Endothelial cell of umbilical vein (primary cell): Measurements from ENCODE around the gene NSD1. TPM values are rescaled to one million over a fixed set of nuclear protein-coding genes. Genes with fewer than 3 reads are reported as not detected.

Experiments
- BruUV-seq: library from RNA; stranded (reverse); fragments of 400-500 nt; replicated peaks from 2 replicates; lab custom pipeline; 2021; lab: Mats Ljungman, UMichigan
- CTCF ChIA-PET: fragments of 300-600, 350-600 bp; sonication (Branson Sonifier 250); formaldehyde crosslinking; loops from one replicate; lab custom pipeline; 2021; ENCODE audit warnings: antibody characterized with exemption, inconsistent platforms; lab: Charles Lee
- POLR2A ChIA-PET: fragments of 300-600, 350-600 bp; sonication (Branson Sonifier 250); formaldehyde crosslinking; loops from one replicate; lab custom pipeline; 2021; ENCODE audit warnings: antibody characterized with exemption, inconsistent platforms; lab: Charles Lee
- DNase-seq: peaks from one replicate; pipeline ENCODE4 v3.0.0-alpha.2; 2011; ENCODE audit warnings: low read depth, low spot score
- FAIRE-seq: peaks from 2 replicates; lab custom pipeline; 2011; peaks lifted over from hg19 to GRCh38; lab: Jason Lieb, UNC
- H2AFZ ChIP-seq: 2 replicates; pipeline ENCODE4 v1.6.0; 2012; ENCODE audit warnings: low read depth, low read length, control low read depth, inconsistent platforms
- H3K27ac ChIP-seq: 2 replicates; pipeline ENCODE4 v1.5.1; 2011; ENCODE audit warnings: low read depth, mild to moderate bottlenecking, control low read depth, low read length, moderate library complexity; ENCODE audit not compliant: insufficient read depth
- H3K27me3 ChIP-seq, 2 experiments: 2 replicates each; pipeline versions ENCODE4 v1.6.0 to v1.6.1; 2011; ENCODE audit warnings: low read length in 2 of 2, mixed read lengths in 1 of 2; ENCODE audit not compliant: control insufficient read depth in 2 of 2, insufficient read depth in 2 of 2
- H3K36me3 ChIP-seq, 2 experiments: 2 replicates in 1 of 2; 3 replicates in 1 of 2; pipeline ENCODE4 v1.5.1; 2011; ENCODE audit warnings: low read length in 2 of 2, mild to moderate bottlenecking in 1 of 2, moderate library complexity in 1 of 2; ENCODE audit not compliant: control insufficient read depth in 2 of 2, insufficient read depth in 2 of 2; ENCODE audit errors: extremely low read depth in 1 of 2
- H3K4me1 ChIP-seq: 3 replicates; pipeline ENCODE4 v1.5.1; 2011; ENCODE audit warnings: mild to moderate bottlenecking, low read length; ENCODE audit not compliant: control insufficient read depth, insufficient read depth; ENCODE audit errors: extremely low read depth
- H3K4me2 ChIP-seq: 2 replicates; pipeline ENCODE4 v1.6.1; 2011; ENCODE audit warnings: low read length, control low read depth, mixed read lengths; ENCODE audit not compliant: insufficient read depth
- H3K4me3 ChIP-seq, 3 experiments: fragments of 200-600 bp in 1 of 3; sonication (generic), shearing (Covaris generic) in 1 of 3; replicated peaks in 1 of 3; 2 replicates each; pipeline ENCODE4 v1.5.1; 2011 to 2016; ENCODE audit warnings: control low read depth in 3 of 3, low read length in 3 of 3, mild to moderate bottlenecking in 2 of 3, inconsistent platforms in 1 of 3, low read depth in 1 of 3, moderate library complexity in 1 of 3; ENCODE audit not compliant: insufficient read depth in 1 of 3
- H3K79me2 ChIP-seq: 2 replicates; pipeline ENCODE4 v1.6.0; 2012; ENCODE audit warnings: low read length, inconsistent platforms; ENCODE audit not compliant: control insufficient read depth, insufficient read depth
- H3K9ac ChIP-seq: replicated peaks from 2 replicates; pipeline ENCODE3; 2011; ENCODE audit warnings: low read length, control low read depth; ENCODE audit not compliant: insufficient read depth; ENCODE audit errors: extremely low read depth
- H3K9me1 ChIP-seq: replicated peaks from 3 replicates; pipeline ENCODE4 v1.6.0; 2011; ENCODE audit warnings: mild to moderate bottlenecking, low read length; ENCODE audit not compliant: control insufficient read depth, insufficient read depth; ENCODE audit errors: extremely low read depth
- H3K9me3 ChIP-seq: replicated peaks from 2 replicates; pipeline ENCODE4 v1.5.1; 2012; ENCODE audit warnings: low read length, inconsistent platforms; ENCODE audit not compliant: control insufficient read depth, insufficient read depth
- H4K20me1 ChIP-seq: replicated peaks from 2 replicates; pipeline ENCODE3; 2011; ENCODE audit warnings: mild to moderate bottlenecking, low read length; ENCODE audit not compliant: control insufficient read depth, insufficient read depth; ENCODE audit errors: extremely low read depth
- EZH2 ChIP-seq: IDR thresholded peaks from 2 replicates; pipeline ENCODE4 v1.6.1; 2012; ENCODE audit warnings: borderline replicate concordance, low read depth, mild to moderate bottlenecking, moderate library complexity, low read length, inconsistent platforms; ENCODE audit not compliant: severe bottlenecking
- FOS ChIP-seq: IDR thresholded peaks from 2 replicates; pipeline ENCODE4 v1.6.1; 2011; ENCODE audit warnings: mild to moderate bottlenecking, low read length, moderate library complexity, borderline replicate concordance; ENCODE audit not compliant: insufficient read depth
- GATA2 ChIP-seq: IDR thresholded peaks from 2 replicates; pipeline ENCODE4 v1.7.0; 2011; ENCODE audit warnings: low read depth, mild to moderate bottlenecking, moderate library complexity, mixed read lengths, low read length; ENCODE audit not compliant: insufficient read length, insufficient read depth
- MYC ChIP-seq: IDR thresholded peaks from one replicate; pipeline ENCODE4 v1.6.1; 2011; ENCODE audit warnings: mild to moderate bottlenecking, low read depth, low read length
- POLR2A ChIP-seq: IDR thresholded peaks from 2 replicates; pipeline ENCODE4 v1.6.1; 2012; ENCODE audit warnings: low read depth, mild to moderate bottlenecking, control low read depth, low read length
- POLR2AphosphoS5 ChIP-seq: IDR thresholded peaks from 2 replicates; pipeline ENCODE4 v1.6.1; 2012; ENCODE audit warnings: low read depth, mild to moderate bottlenecking, control low read depth, low read length, moderate library complexity; ENCODE audit not compliant: insufficient read depth
- dilution Hi-C: fragments of 300-500 bp; cut with MboI; formaldehyde crosslinking; loops from one replicate; pipeline ENCODE4 v1.15.0; 2019; ENCODE audit warnings: low sequenced_read_pairs; ENCODE audit not compliant: extremely low pct_ligation_motif_present
- intact Hi-C: fragments of 100-400 bp; cut with micrococcal nuclease; formaldehyde crosslinking; loops from one replicate; pipeline ENCODE4 v1.10.0; 2022
- polyA plus RNA-seq, 4 experiments: library from polyadenylated mRNA; depleted of rRNA in 3 of 4; stranded (reverse) in 3 of 4; unstranded in 1 of 4; fragments of >200 nt; gene quantifications; 2 replicates each; pipeline versions ENCODE4 v1.2.1 to v1.2.3, GENCODE V29; 2011 to 2012; ENCODE audit warnings: missing spikeins in 1 of 4
- total RNA-seq: library from RNA; stranded (reverse); gene quantifications from 2 replicates; pipeline ENCODE4 v1.2.3, GENCODE V29; 2021
- TF ChIP-seq, protein P1 (sequence below): IDR thresholded peaks from 2 replicates; pipeline ENCODE4 v1.6.1; 2011; ENCODE audit not compliant: insufficient read depth, insufficient read length
- TF ChIP-seq, protein P2 (sequence below), 2 donors: IDR thresholded peaks; 1 replicate in 1 of 2; 2 replicates in 1 of 2; pipeline ENCODE4 v1.5.1; 2011; ENCODE audit warnings: low read length in 2 of 2, mild to moderate bottlenecking in 2 of 2, moderate library complexity in 2 of 2, control low read depth in 1 of 2, inconsistent platforms in 1 of 2, low read depth in 1 of 2; ENCODE audit not compliant: insufficient read depth in 1 of 2; ENCODE audit errors: extremely low read depth in 1 of 2

NSD1 gene
- total and polyA plus RNA-seq, 2 donors (not counting 3 experiments of a cell fraction or from before 2014, with no cell fraction given): 14.4 to 90.4 TPM

DNA sequence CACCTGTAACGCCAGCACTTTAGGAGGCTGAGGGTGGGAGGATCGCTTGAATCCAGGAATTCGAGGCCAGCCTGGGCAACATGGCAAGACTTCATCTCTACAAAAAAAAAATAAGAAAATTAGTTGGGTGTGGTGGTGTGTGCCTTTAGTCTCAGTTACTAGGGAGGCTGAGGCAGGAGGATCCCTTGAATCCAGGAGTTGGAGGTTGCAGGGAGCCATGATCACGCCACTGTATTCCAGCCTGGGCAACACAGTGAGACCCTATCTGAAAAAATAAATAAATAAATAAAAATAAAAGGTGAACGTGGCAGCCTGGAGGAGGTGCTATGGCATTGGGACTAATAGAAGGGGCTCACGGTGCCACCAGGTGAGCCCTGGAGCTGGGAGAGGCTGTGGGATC lies 39.8 kb upstream of the NSD1 start:
- ChIA-PET POLR2A (no interaction called here), CTCF (interaction anchor here (2.1 kb wide), 2 partner anchors 18 to 22 kb away, joined by 4 to 6 read pairs; no protein-coding TSS in a partner anchor)
- intact Hi-C loops (no loop called here), dilution Hi-C loops (no loop called here)
- Histone ChIP-seq H3K9me1 (no peaks in the 10 kb centered on the region), H3K27ac (no peak overlapping the region), H3K4me1 (peaks cover 42% of the 10 kb centered on the region), H3K79me2 (no peaks in the 10 kb centered on the region), H4K20me1 (no peaks in the 10 kb centered on the region), H3K9me3 (no peaks in the 10 kb centered on the region), H3K9ac (no peak overlapping the region), H3K4me2 (no peak overlapping the region), H3K27me3 (no peaks in the 10 kb centered on the region), H3K36me3 (no peaks in the 10 kb centered on the region), H3K4me3 (no peak overlapping the region), H2AFZ (no peak overlapping the region)
- no peak for DNase-seq
- peak; percentile 40 for FAIRE-seq
- TF ChIP-seq POLR2AphosphoS5 (no peak), FOS (no peak), POLR2A (no peak), EZH2 (no peak), GATA2 (no peak), MYC (no peak)
- TF ChIP-seq, protein P1, sequence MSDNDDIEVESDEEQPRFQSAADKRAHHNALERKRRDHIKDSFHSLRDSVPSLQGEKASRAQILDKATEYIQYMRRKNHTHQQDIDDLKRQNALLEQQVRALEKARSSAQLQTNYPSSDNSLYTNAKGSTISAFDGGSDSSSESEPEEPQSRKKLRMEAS: no peak
- TF ChIP-seq, protein P2, sequence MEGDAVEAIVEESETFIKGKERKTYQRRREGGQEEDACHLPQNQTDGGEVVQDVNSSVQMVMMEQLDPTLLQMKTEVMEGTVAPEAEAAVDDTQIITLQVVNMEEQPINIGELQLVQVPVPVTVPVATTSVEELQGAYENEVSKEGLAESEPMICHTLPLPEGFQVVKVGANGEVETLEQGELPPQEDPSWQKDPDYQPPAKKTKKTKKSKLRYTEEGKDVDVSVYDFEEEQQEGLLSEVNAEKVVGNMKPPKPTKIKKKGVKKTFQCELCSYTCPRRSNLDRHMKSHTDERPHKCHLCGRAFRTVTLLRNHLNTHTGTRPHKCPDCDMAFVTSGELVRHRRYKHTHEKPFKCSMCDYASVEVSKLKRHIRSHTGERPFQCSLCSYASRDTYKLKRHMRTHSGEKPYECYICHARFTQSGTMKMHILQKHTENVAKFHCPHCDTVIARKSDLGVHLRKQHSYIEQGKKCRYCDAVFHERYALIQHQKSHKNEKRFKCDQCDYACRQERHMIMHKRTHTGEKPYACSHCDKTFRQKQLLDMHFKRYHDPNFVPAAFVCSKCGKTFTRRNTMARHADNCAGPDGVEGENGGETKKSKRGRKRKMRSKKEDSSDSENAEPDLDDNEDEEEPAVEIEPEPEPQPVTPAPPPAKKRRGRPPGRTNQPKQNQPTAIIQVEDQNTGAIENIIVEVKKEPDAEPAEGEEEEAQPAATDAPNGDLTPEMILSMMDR (IDR thresholded peaks at IDR 0.05; ENCODE audit: extremely low read depth in 1 of 2, insufficient read depth in 1 of 2, low read depth in 1 of 2, low read length in 2 of 2): no peak
- no TSS peak for BruUV-seq
